Bronchial epithelial cell (primary cell): ENCODE data around the gene NKX2-3. TPM values are rescaled to one million over a fixed set of nuclear protein-coding genes. Genes with fewer than 3 reads are reported as not detected.

Experiments used
- DNase-seq: peaks from one replicate; pipeline ENCODE4 v3.0.0-alpha.2; 2010; ENCODE audit warnings: low read depth
- FAIRE-seq: peaks from 2 replicates; lab custom pipeline; 2011; peaks lifted over from hg19 to GRCh38; lab: Jason Lieb, UNC
- H3K27me3 ChIP-seq: 2 replicates; pipeline ENCODE4 v1.5.1; 2011; ENCODE audit warnings: low read length; ENCODE audit not compliant: control insufficient read depth, insufficient read depth
- H3K36me3 ChIP-seq: 2 replicates; pipeline ENCODE4 v1.5.1; 2011; ENCODE audit warnings: low read length; ENCODE audit not compliant: control insufficient read depth, insufficient read depth
- H3K4me3 ChIP-seq: 2 replicates; pipeline ENCODE4 v1.5.1; 2011; ENCODE audit warnings: mild to moderate bottlenecking, low read depth, low read length, control low read depth
- total RNA-seq: library from RNA; depleted of rRNA; stranded (reverse); fragments of >200 nt; gene quantifications from 2 replicates; pipeline ENCODE4 v1.2.1, GENCODE V29; 2014
- TF ChIP-seq, protein P1 (sequence below): IDR thresholded peaks from 2 replicates; pipeline ENCODE4 v1.5.1; 2011; ENCODE audit warnings: mild to moderate bottlenecking, moderate library complexity, low read length, control low read depth, inconsistent platforms; ENCODE audit not compliant: insufficient read depth, severe bottlenecking

NKX2-3 gene
- total RNA-seq, 1 donor from 2014 or later = not detected

- Histone ChIP-seq H3K27me3 (peaks cover 8% of the 10 kb centered on the region), H3K4me3 (no peak overlapping the region), H3K36me3 (no peaks in the 10 kb centered on the region)
- DNase-seq (no peak), FAIRE-seq (no peak)
- TF ChIP-seq, protein P1, sequence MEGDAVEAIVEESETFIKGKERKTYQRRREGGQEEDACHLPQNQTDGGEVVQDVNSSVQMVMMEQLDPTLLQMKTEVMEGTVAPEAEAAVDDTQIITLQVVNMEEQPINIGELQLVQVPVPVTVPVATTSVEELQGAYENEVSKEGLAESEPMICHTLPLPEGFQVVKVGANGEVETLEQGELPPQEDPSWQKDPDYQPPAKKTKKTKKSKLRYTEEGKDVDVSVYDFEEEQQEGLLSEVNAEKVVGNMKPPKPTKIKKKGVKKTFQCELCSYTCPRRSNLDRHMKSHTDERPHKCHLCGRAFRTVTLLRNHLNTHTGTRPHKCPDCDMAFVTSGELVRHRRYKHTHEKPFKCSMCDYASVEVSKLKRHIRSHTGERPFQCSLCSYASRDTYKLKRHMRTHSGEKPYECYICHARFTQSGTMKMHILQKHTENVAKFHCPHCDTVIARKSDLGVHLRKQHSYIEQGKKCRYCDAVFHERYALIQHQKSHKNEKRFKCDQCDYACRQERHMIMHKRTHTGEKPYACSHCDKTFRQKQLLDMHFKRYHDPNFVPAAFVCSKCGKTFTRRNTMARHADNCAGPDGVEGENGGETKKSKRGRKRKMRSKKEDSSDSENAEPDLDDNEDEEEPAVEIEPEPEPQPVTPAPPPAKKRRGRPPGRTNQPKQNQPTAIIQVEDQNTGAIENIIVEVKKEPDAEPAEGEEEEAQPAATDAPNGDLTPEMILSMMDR = no peak
These were observed 24.3 kb downstream of the NKX2-3 start for GRCh38 chr10:99557044-99557443.

- FAIRE-seq (no peak), DNase-seq (no peak)
- Histone ChIP-seq H3K27me3 (peaks cover 8% of the 10 kb centered on the region), H3K4me3 (no peak overlapping the region), H3K36me3 (no peaks in the 10 kb centered on the region)
- TF ChIP-seq, protein P1 = no peak
These were observed 26.0 kb downstream of the NKX2-3 start for GRCh38 chr10:99558708-99559107.

DNA sequence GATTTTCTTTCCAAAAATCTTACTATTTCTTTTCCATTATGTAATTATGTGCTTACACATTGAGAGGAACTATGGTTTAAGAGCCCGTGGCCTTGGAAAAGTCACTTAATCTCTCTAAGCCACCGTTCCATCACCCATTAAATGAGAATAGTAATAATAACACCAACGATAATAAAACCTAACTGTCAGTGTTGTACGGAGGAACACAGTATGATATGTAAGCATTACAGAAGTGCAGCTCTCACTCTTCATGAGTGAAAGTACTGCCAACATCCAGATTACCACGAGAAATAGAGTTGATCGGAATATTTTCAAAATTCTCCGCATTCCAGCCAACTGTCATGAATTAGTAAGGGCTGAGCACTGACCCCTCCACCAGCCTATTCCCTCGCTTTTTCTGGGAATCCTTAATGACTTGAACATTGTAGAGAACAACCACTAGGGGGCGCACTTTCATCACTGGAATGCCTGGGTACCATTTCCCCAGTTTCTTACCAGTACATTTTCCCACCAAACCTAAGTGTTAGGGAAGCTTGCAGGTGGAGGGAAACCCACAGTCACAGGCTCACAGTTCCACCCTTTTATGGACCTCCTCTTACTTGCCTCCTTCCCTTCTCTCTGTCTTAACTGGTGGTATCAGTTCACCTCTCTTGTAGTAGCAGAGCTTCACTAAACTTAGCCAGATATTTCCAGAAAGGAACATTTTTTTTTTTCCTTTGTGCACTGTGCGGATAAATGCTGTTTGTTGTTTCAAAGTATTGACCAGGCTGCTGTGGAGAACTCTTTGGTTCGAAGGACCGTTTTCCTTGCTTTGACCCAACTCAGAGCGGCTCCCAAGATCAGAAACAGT, 27.8 kb downstream of the NKX2-3 start:
- DNase-seq (peak; percentile 44), FAIRE-seq (peak; percentile 50)
- H3K4me3 ChIP-seq = no peak overlapping the region
- no peaks in the 10 kb centered on the region for H3K27me3 ChIP-seq
- H3K36me3 ChIP-seq = no peaks in the 10 kb centered on the region
- TF ChIP-seq, protein P1 = peak; percentile 70

- FAIRE-seq = no peak
These were observed 29.9 kb downstream of the NKX2-3 start for GRCh38 chr10:99562631-99563030.

GRCh38 chr10:99564361-99564760, 31.6 kb downstream of the NKX2-3 start:
- Histone ChIP-seq H3K36me3 (no peaks in the 10 kb centered on the region), H3K27me3 (no peaks in the 10 kb centered on the region), H3K4me3 (no peak overlapping the region)
- DNase-seq = peak; percentile 12
- FAIRE-seq = no peak
- TF ChIP-seq, protein P1 = no peak

More at GRCh38 chr10:99562631-99563030, 29.9 kb downstream of the NKX2-3 start:
- DNase-seq = no peak
- Histone ChIP-seq H3K27me3 (no peaks in the 10 kb centered on the region), H3K36me3 (no peaks in the 10 kb centered on the region), H3K4me3 (no peak overlapping the region)
- TF ChIP-seq, protein P1 = no peak
